Activated naive CD4-positive, alpha-beta T cell treated with anti-CD3 and anti-CD28 coated beads for 36 hours (primary cell): Measurements from ENCODE around the gene PAQR9. TPM values are rescaled to one million over a fixed set of nuclear protein-coding genes. Genes with fewer than 3 reads are reported as not detected.
A peak's percentile ranks its signal among the peaks of the same experiment; 100 is the strongest.

Experiments used
- CTCF ChIA-PET: fragments of 350-600 bp; sonication (Branson Sonifier 250); formaldehyde crosslinking; loops from one replicate; lab custom pipeline; 2021; ENCODE audit warnings: antibody characterized with exemption; lab: Charles Lee
- DNase-seq: peaks from one replicate; pipeline ENCODE4 v3.0.0-alpha.2; 2020
- H3K27ac Mint-ChIP-seq: one replicate; pipeline ENCODE4 v1.8.0; 2021; ENCODE audit warnings: mild to moderate bottlenecking, mixed read lengths
- H3K27me3 Mint-ChIP-seq: one replicate; pipeline ENCODE4 v1.8.0; 2021; ENCODE audit warnings: low read depth, mixed read lengths
- H3K36me3 Mint-ChIP-seq: one replicate; pipeline ENCODE4 v1.8.0; 2021; ENCODE audit warnings: low read depth, mixed read lengths
- H3K4me1 Mint-ChIP-seq: one replicate; pipeline ENCODE4 v1.8.0; 2021; ENCODE audit warnings: low read depth, mixed read lengths
- H3K4me3 Mint-ChIP-seq: one replicate; pipeline ENCODE4 v1.8.0; 2021; ENCODE audit warnings: mild to moderate bottlenecking, moderate library complexity, mixed read lengths
- H3K9me3 Mint-ChIP-seq: one replicate; pipeline ENCODE4 v1.8.0; 2021; ENCODE audit warnings: mixed read lengths
- intact Hi-C: fragments of 100-400 bp; cut with micrococcal nuclease; formaldehyde crosslinking; loops from one replicate; pipeline ENCODE4 v1.15.1; 2023
- total RNA-seq, 2 experiments: library from RNA; stranded (reverse); gene quantifications; one replicate each; pipeline ENCODE4 v1.2.3, GENCODE V29; 2021

The PAQR9 gene
- total RNA-seq, 2 experiments from 2014 or later, result not detected

- intact Hi-C loops, result loop anchor here (10.0 kb wide), 1 partner anchor 1147 kb away; no protein-coding TSS in a partner anchor
- no peak overlapping the region for H3K4me3 Mint-ChIP-seq
- no peaks in the 10 kb centered on the region for H3K36me3 Mint-ChIP-seq
- no peaks in the 10 kb centered on the region for H3K4me1 Mint-ChIP-seq
- H3K27me3 Mint-ChIP-seq, result peaks cover 7% of the 10 kb centered on the region
- no peaks in the 10 kb centered on the region for H3K9me3 Mint-ChIP-seq
- CTCF ChIA-PET, result no interaction called here
- no peak for DNase-seq
- H3K27ac Mint-ChIP-seq, result no peak overlapping the region
Measured at GRCh38 chr3:142977399-142977728, 13.9 kb upstream of the PAQR9 start.

- no peaks in the 10 kb centered on the region for H3K9me3 Mint-ChIP-seq
- CTCF ChIA-PET, result no interaction called here
- H3K4me1 Mint-ChIP-seq, result no peaks in the 10 kb centered on the region
- peaks cover 7% of the 10 kb centered on the region for H3K27me3 Mint-ChIP-seq
- no peak overlapping the region for H3K4me3 Mint-ChIP-seq
- no peak overlapping the region for H3K27ac Mint-ChIP-seq
- DNase-seq, result no peak
- intact Hi-C loops, result loop anchor here (10.0 kb wide), 1 partner anchor 1148 kb away; no protein-coding TSS in a partner anchor
- no peaks in the 10 kb centered on the region for H3K36me3 Mint-ChIP-seq
Measured at GRCh38 chr3:142976621-142977398, 13.3 kb upstream of the PAQR9 start.

GRCh38 chr3:142975316-142975995, 12.0 kb upstream of the PAQR9 start:
- Mint-ChIP-seq H3K4me1 (no peaks in the 10 kb centered on the region), H3K4me3 (no peak overlapping the region), H3K9me3 (no peaks in the 10 kb centered on the region), H3K36me3 (no peaks in the 10 kb centered on the region), H3K27me3 (peaks cover 11% of the 10 kb centered on the region), H3K27ac (no peak overlapping the region)
- DNase-seq, result no peak
- intact Hi-C loops, result loop anchor here (10.0 kb wide), 1 partner anchor 1149 kb away; no protein-coding TSS in a partner anchor
- CTCF ChIA-PET, result interaction anchor here (0.6 to 0.9 kb wide), 4 partner anchors 43 to 634 kb away, joined by 3 to 9 read pairs (median 4); no protein-coding TSS in a partner anchor

GRCh38 chr3:142973217-142974009, 9.9 kb upstream of the PAQR9 start:
- Mint-ChIP-seq H3K27ac (no peak overlapping the region), H3K36me3 (no peaks in the 10 kb centered on the region), H3K9me3 (no peaks in the 10 kb centered on the region), H3K4me3 (no peak overlapping the region), H3K4me1 (no peaks in the 10 kb centered on the region), H3K27me3 (peaks cover 11% of the 10 kb centered on the region)
- intact Hi-C loops, result loop anchor here (10.0 kb wide), 1 partner anchor 1151 kb away; no protein-coding TSS in a partner anchor
- CTCF ChIA-PET, result interaction anchor here (0.6 to 1.1 kb wide), 2 partner anchors 15 to 315 kb away, joined by 3 to 4 read pairs; no protein-coding TSS in a partner anchor
- no peak for DNase-seq

GRCh38 chr3:142972092-142972753, 8.7 kb upstream of the PAQR9 start:
- intact Hi-C loops, result loop anchor here (10.0 kb wide), 1 partner anchor 1153 kb away; no protein-coding TSS in a partner anchor
- CTCF ChIA-PET, result interaction anchor here (0.6 to 1.1 kb wide), 2 partner anchors 14 to 24 kb away, joined by 3 read pairs; no protein-coding TSS in a partner anchor
- no peak overlapping the region for H3K4me3 Mint-ChIP-seq
- no peak for DNase-seq
- no peaks in the 10 kb centered on the region for H3K36me3 Mint-ChIP-seq
- no peak overlapping the region for H3K27ac Mint-ChIP-seq
- H3K9me3 Mint-ChIP-seq, result no peaks in the 10 kb centered on the region
- H3K4me1 Mint-ChIP-seq, result no peaks in the 10 kb centered on the region
- peaks cover 9% of the 10 kb centered on the region for H3K27me3 Mint-ChIP-seq

- Mint-ChIP-seq H3K9me3 (no peaks in the 10 kb centered on the region), H3K27ac (no peak overlapping the region), H3K4me1 (no peaks in the 10 kb centered on the region), H3K36me3 (no peaks in the 10 kb centered on the region), H3K27me3 (peaks cover 7% of the 10 kb centered on the region), H3K4me3 (no peak overlapping the region)
- CTCF ChIA-PET, result no interaction called here
- DNase-seq, result no peak
- intact Hi-C loops, result loop anchor here (10.0 kb wide), 1 partner anchor 1153 kb away; no protein-coding TSS in a partner anchor
Measured at GRCh38 chr3:142971431-142971830, 8.0 kb upstream of the PAQR9 start.

- no peak for DNase-seq
- peaks cover 18% of the 10 kb centered on the region for H3K27me3 Mint-ChIP-seq
- H3K9me3 Mint-ChIP-seq, result no peaks in the 10 kb centered on the region
- no peak overlapping the region for H3K4me3 Mint-ChIP-seq
- CTCF ChIA-PET, result interaction anchor here (1.4 kb wide), 1 partner anchor 37 kb away, joined by 4 read pairs; no protein-coding TSS in a partner anchor
- H3K36me3 Mint-ChIP-seq, result no peaks in the 10 kb centered on the region
- intact Hi-C loops, result no loop called here
- H3K27ac Mint-ChIP-seq, result no peak overlapping the region
- H3K4me1 Mint-ChIP-seq, result peaks cover 3% of the 10 kb centered on the region
Measured at GRCh38 chr3:142968319-142969025, 5.0 kb upstream of the PAQR9 start.

GRCh38 chr3:142966808-142967207, 3.3 kb upstream of the PAQR9 start:
- H3K27me3 Mint-ChIP-seq, result peaks cover 30% of the 10 kb centered on the region
- no peak overlapping the region for H3K4me3 Mint-ChIP-seq
- CTCF ChIA-PET, result no interaction called here
- no peak overlapping the region for H3K27ac Mint-ChIP-seq
- no peaks in the 10 kb centered on the region for H3K9me3 Mint-ChIP-seq
- H3K36me3 Mint-ChIP-seq, result no peaks in the 10 kb centered on the region
- DNase-seq, result no peak
- intact Hi-C loops, result no loop called here
- peaks cover 6% of the 10 kb centered on the region for H3K4me1 Mint-ChIP-seq

GRCh38 chr3:142965581-142965980, 2.1 kb upstream of the PAQR9 start:
- CTCF ChIA-PET, result interaction anchor here (0.7 kb wide), 2 partner anchors 9 to 20 kb away, joined by 5 read pairs; no protein-coding TSS in a partner anchor
- H3K36me3 Mint-ChIP-seq, result no peaks in the 10 kb centered on the region
- H3K4me3 Mint-ChIP-seq, result no peak overlapping the region
- peaks cover 6% of the 10 kb centered on the region for H3K4me1 Mint-ChIP-seq
- H3K27me3 Mint-ChIP-seq, result peaks cover 35% of the 10 kb centered on the region
- no peak for DNase-seq
- no peak overlapping the region for H3K27ac Mint-ChIP-seq
- H3K9me3 Mint-ChIP-seq, result no peaks in the 10 kb centered on the region
- intact Hi-C loops, result no loop called here

- H3K9me3 Mint-ChIP-seq, result no peaks in the 10 kb centered on the region
- no peak for DNase-seq
- H3K27me3 Mint-ChIP-seq, result peaks cover 49% of the 10 kb centered on the region
- intact Hi-C loops, result no loop called here
- H3K4me1 Mint-ChIP-seq, result peaks cover 8% of the 10 kb centered on the region
- H3K27ac Mint-ChIP-seq, result no peak overlapping the region
- CTCF ChIA-PET, result no interaction called here
- no peaks in the 10 kb centered on the region for H3K36me3 Mint-ChIP-seq
- H3K4me3 Mint-ChIP-seq, result peak overlapping the region; percentile 71
Measured at GRCh38 chr3:142963234-142963515, 299 bp downstream of the PAQR9 start.

GRCh38 chr3:142962520-142963233, 797 bp downstream of the PAQR9 start:
- intact Hi-C loops, result no loop called here

More at GRCh38 chr3:142962520-142963233, 797 bp downstream of the PAQR9 start:
- Mint-ChIP-seq H3K4me1 (peaks cover 8% of the 10 kb centered on the region), H3K36me3 (no peaks in the 10 kb centered on the region), H3K27ac (no peak overlapping the region), H3K27me3 (peaks cover 51% of the 10 kb centered on the region), H3K9me3 (no peaks in the 10 kb centered on the region), H3K4me3 (peak overlapping the region; percentile 71)
- CTCF ChIA-PET, result no interaction called here
- DNase-seq, result no peak
